H1 (cell line): ENCODE results near the gene SLC25A21. TPM values are rescaled to one million over a fixed set of nuclear protein-coding genes. Genes with fewer than 3 reads are reported as not detected.
A peak's percentile ranks its signal among the peaks of the same experiment; 100 is the strongest.

Experiments used
- CTCF ChIA-PET: fragments of 300-600 bp; sonication (Branson Sonifier 250); formaldehyde crosslinking; loops from one replicate; lab custom pipeline; 2021; ENCODE audit not compliant: partially characterized antibody; lab: Charles Lee
- POLR2A ChIA-PET: fragments of 300-600 bp; sonication (Branson Sonifier 250); formaldehyde crosslinking; loops from one replicate; lab custom pipeline; 2021; ENCODE audit warnings: inconsistent platforms; ENCODE audit not compliant: partially characterized antibody; lab: Charles Lee
- DNase-seq, 2 experiments: peaks; one replicate each; pipeline versions ENCODE4 v3.0.0 to v3.0.0-alpha.2; 2010 to 2022; ENCODE audit warnings: low spot score in 2 of 2, low read depth in 1 of 2, mixed read lengths in 1 of 2
- FAIRE-seq: peaks from 2 replicates; lab custom pipeline; 2011; peaks lifted over from hg19 to GRCh38; lab: Jason Lieb, UNC
- H2AFZ ChIP-seq: 2 replicates; pipeline ENCODE4 v1.8.1; 2012; ENCODE audit warnings: low read length, inconsistent platforms
- H2AK5ac ChIP-seq: 2 replicates; pipeline ENCODE4 v1.6.1; 2013; ENCODE audit warnings: low read depth, low read length
- H2BK120ac ChIP-seq: replicated peaks from 2 replicates; pipeline ENCODE3; 2013; ENCODE audit warnings: low read depth, low read length, inconsistent platforms
- H2BK12ac ChIP-seq: 2 replicates; pipeline ENCODE4 v1.6.1; 2013; ENCODE audit warnings: low read depth, low read length
- H2BK15ac ChIP-seq: 2 replicates; pipeline ENCODE4 v1.6.1; 2013; ENCODE audit warnings: low read length
- H2BK20ac ChIP-seq: 2 replicates; pipeline ENCODE4 v1.6.1; 2013; ENCODE audit warnings: low read length
- H2BK5ac ChIP-seq: 2 replicates; pipeline ENCODE4 v1.6.1; 2013; ENCODE audit warnings: low read depth, low read length
- H3K14ac ChIP-seq: 2 replicates; pipeline ENCODE4 v1.6.1; 2013; ENCODE audit warnings: inconsistent platforms; ENCODE audit not compliant: insufficient read length
- H3K18ac ChIP-seq: 2 replicates; pipeline ENCODE4 v1.6.1; 2013; ENCODE audit warnings: low read length; ENCODE audit errors: extremely low read depth
- H3K23ac ChIP-seq: 2 replicates; pipeline ENCODE4 v1.6.1; 2013; ENCODE audit warnings: inconsistent platforms; ENCODE audit not compliant: insufficient read length
- H3K23me2 ChIP-seq: 2 replicates; pipeline ENCODE4 v1.6.1; 2013; ENCODE audit warnings: low read depth, low read length
- H3K27ac ChIP-seq: 2 replicates; pipeline ENCODE4 v1.6.1; 2011; ENCODE audit warnings: low read depth, low read length, inconsistent platforms
- H3K27me3 ChIP-seq, 4 experiments: replicated peaks in 1 of 4; 1 replicate in 1 of 4; 2 replicates in 3 of 4; pipeline versions ENCODE4 v1.6.1 to v1.8.1; 2011 to 2013; ENCODE audit warnings: low read length in 3 of 4, mild to moderate bottlenecking in 3 of 4, inconsistent platforms in 2 of 4, mixed read lengths in 2 of 4, moderate library complexity in 1 of 4; ENCODE audit not compliant: control insufficient read depth in 3 of 4, insufficient read depth in 3 of 4; ENCODE audit errors: extremely low read depth in 1 of 4
- H3K36me3 ChIP-seq, 4 experiments: 2 replicates each; pipeline versions ENCODE4 v1.6.1 to v1.8.1; 2011 to 2013; ENCODE audit warnings: mild to moderate bottlenecking in 4 of 4, low read length in 3 of 4, moderate library complexity in 2 of 4, control low read depth in 1 of 4, inconsistent platforms in 1 of 4; ENCODE audit not compliant: insufficient read depth in 4 of 4, control insufficient read depth in 2 of 4
- H3K4ac ChIP-seq: replicated peaks from 2 replicates; pipeline ENCODE3; 2013; ENCODE audit warnings: low read length, low read depth, mixed read lengths, inconsistent platforms; ENCODE audit not compliant: insufficient read length
- H3K4me1 ChIP-seq, 4 experiments: replicated peaks in 1 of 4; 1 replicate in 1 of 4; 2 replicates in 3 of 4; pipeline versions ENCODE4 v1.6.1 to v1.8.1; 2011 to 2013; ENCODE audit warnings: low read length in 3 of 4, inconsistent platforms in 2 of 4, mixed read lengths in 1 of 4; ENCODE audit not compliant: insufficient read depth in 4 of 4, control insufficient read depth in 3 of 4
- H3K4me2 ChIP-seq, 2 experiments: 2 replicates each; pipeline versions ENCODE4 v1.6.1 to v1.8.1; 2011 to 2013; ENCODE audit warnings: low read depth in 2 of 2, low read length in 2 of 2, control low read depth in 1 of 2, inconsistent platforms in 1 of 2, mild to moderate bottlenecking in 1 of 2; ENCODE audit not compliant: insufficient read depth in 1 of 2
- H3K4me3 ChIP-seq, 4 experiments: fragments of 200-600, 300-600 bp in 1 of 4; sonication (generic), shearing (Covaris generic), sonication (Bioruptor Twin) in 1 of 4; 2 replicates each; pipeline versions ENCODE4 v1.5.1 to v1.8.1; 2011 to 2016; ENCODE audit warnings: low read length in 4 of 4, low read depth in 3 of 4, control low read depth in 2 of 4, inconsistent platforms in 2 of 4, mild to moderate bottlenecking in 2 of 4, mixed read lengths in 1 of 4, moderate library complexity in 1 of 4; ENCODE audit not compliant: insufficient read depth in 2 of 4; ENCODE audit errors: extremely low read depth in 1 of 4
- H3K56ac ChIP-seq: replicated peaks from 2 replicates; pipeline ENCODE3; 2013; ENCODE audit warnings: low read depth, mild to moderate bottlenecking, mixed read lengths, low read length, inconsistent platforms; ENCODE audit not compliant: insufficient read length
- H3K79me1 ChIP-seq: 2 replicates; pipeline ENCODE4 v1.6.1; 2013; ENCODE audit warnings: low read depth, low read length, control low read depth
- H3K79me2 ChIP-seq, 2 experiments: 2 replicates each; pipeline versions ENCODE4 v1.6.1 to v1.8.1; 2012 to 2013; ENCODE audit warnings: low read length in 2 of 2, mild to moderate bottlenecking in 2 of 2, inconsistent platforms in 1 of 2; ENCODE audit not compliant: insufficient read depth in 2 of 2, control insufficient read depth in 1 of 2
- H3K9ac ChIP-seq, 4 experiments: replicated peaks in 1 of 4; 1 replicate in 1 of 4; 2 replicates in 3 of 4; pipeline versions ENCODE4 v1.6.1 to v1.8.1; 2011 to 2013; ENCODE audit warnings: low read depth in 3 of 4, low read length in 3 of 4, control low read depth in 2 of 4, mild to moderate bottlenecking in 2 of 4, moderate library complexity in 2 of 4, inconsistent platforms in 1 of 4; ENCODE audit errors: extremely low read depth in 1 of 4
- H3K9me3 ChIP-seq, 2 experiments: 2 replicates each; pipeline versions ENCODE4 v1.6.1 to v1.8.1; 2012 to 2013; ENCODE audit warnings: mild to moderate bottlenecking in 2 of 2, moderate library complexity in 2 of 2, control low read depth in 1 of 2, inconsistent platforms in 1 of 2, low read depth in 1 of 2, low read length in 1 of 2, mixed read lengths in 1 of 2; ENCODE audit not compliant: insufficient read depth in 2 of 2
- H4K20me1 ChIP-seq, 2 experiments: replicated peaks in 1 of 2; 2 replicates each; pipeline versions ENCODE3 to v1.8.1; 2011 to 2013; ENCODE audit warnings: inconsistent platforms in 2 of 2, low read length in 2 of 2, mild to moderate bottlenecking in 1 of 2; ENCODE audit not compliant: insufficient read depth in 2 of 2, control insufficient read depth in 1 of 2
- H4K5ac ChIP-seq: 2 replicates; pipeline ENCODE4 v1.6.1; 2013; ENCODE audit warnings: low read length, low read depth, mixed read lengths, inconsistent platforms; ENCODE audit not compliant: insufficient read length
- H4K8ac ChIP-seq: 2 replicates; pipeline ENCODE4 v1.8.0; 2013; ENCODE audit warnings: mild to moderate bottlenecking, moderate library complexity, low read length, inconsistent platforms; ENCODE audit not compliant: insufficient read depth; ENCODE audit errors: extremely low read depth
- H4K91ac ChIP-seq: replicated peaks from 2 replicates; pipeline ENCODE3; 2013; ENCODE audit warnings: low read length, mixed read lengths, inconsistent platforms; ENCODE audit not compliant: insufficient read length
- EZH2 ChIP-seq: fragments of 200-600 bp; sonication (generic); IDR thresholded peaks from 2 replicates; pipeline ENCODE4 v1.7.1; 2012; ENCODE audit warnings: low read depth, mild to moderate bottlenecking, moderate library complexity, low read length, inconsistent platforms; ENCODE audit not compliant: severe bottlenecking
- WGBS, 2 experiments: shearing (Covaris generic) in 1 of 2; methylation state at CpG; one replicate each; pipeline versions ENCODE4 v1.1.6 to v1.1.7; 2013 to 2015; ENCODE audit warnings: low lambda C conversion rate in 2 of 2, mixed read lengths in 2 of 2, inconsistent platforms in 1 of 2, low coverage in 1 of 2, missing lambda C conversion rate in 1 of 2; ENCODE audit not compliant: insufficient replicate concordance in 2 of 2, insufficient coverage in 1 of 2, insufficient read length in 1 of 2; ENCODE audit errors: extremely low coverage in 1 of 2, missing lambda C conversion rate in 1 of 2; 5-methylcytosine and 5-hydroxymethylcytosine counted together
- polyA plus RNA-seq, 7 experiments: library from polyadenylated mRNA; depleted of rRNA in 3 of 7; stranded (reverse) in 5 of 7; unstranded in 2 of 7; fragments of >200 nt in 5 of 7; fragments of 200-250 nt in 2 of 7; gene quantifications; 1 replicate in 5 of 7; 2 replicates in 1 of 7; 4 replicates in 1 of 7; pipeline versions ENCODE4 v1.2.1 to v1.2.3, GENCODE V29; 2011 to 2013; ENCODE audit warnings: missing spikeins in 2 of 7, mixed read lengths in 2 of 7
- total RNA-seq: library from RNA; stranded (reverse); fragmentation: NEBNext Ultra II Directional; extraction: Animal tissue kit (Norgen Biotek cat#: 25700); gene quantifications from 2 replicates; pipeline ENCODE4 v1.2.1, GENCODE V29; 2021
- TF ChIP-seq, protein P1 (sequence below): IDR thresholded peaks from 2 replicates; pipeline ENCODE4 v1.6.1; 2011; ENCODE audit warnings: low read depth, mild to moderate bottlenecking, low read length; ENCODE audit not compliant: insufficient read depth

SLC25A21 gene
- total and polyA plus RNA-seq, 2 of the 8 experiments (the other 6 are each of a cell fraction or from before 2014, with no cell fraction given), result 6.9 to 15.7 TPM

DNA sequence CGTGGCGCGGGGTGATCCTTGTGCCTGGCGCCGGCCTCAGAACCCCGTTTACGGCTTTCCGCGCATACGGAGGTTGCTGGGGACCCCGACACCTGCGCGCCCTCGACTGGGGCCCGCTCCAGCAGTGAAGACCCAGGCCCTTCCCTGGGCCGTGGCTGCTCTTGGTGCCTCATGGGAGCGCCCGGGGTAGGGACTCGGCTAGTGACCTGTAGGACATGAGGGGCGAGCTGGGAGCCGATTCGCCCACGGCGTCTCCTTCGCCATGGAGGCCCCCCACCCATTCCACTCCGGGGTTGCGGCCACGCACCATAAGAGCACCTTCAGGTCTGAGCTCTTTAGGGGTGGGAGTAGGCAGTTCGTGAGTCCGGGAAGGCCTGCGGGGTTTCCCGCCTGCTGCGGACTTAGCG, 525.0 kb downstream of the SLC25A21 start:
- peaks cover 2 to 9% of the 10 kb centered on the region in 2 experiments for H4K20me1 ChIP-seq
- no peak overlapping the region for H2BK120ac ChIP-seq
- no peaks in the 10 kb centered on the region for H3K9me3 ChIP-seq
- H4K8ac ChIP-seq, result peak overlapping the region; percentile 77
- H3K18ac ChIP-seq, result no peak overlapping the region
- H3K79me1 ChIP-seq, result peaks cover 2% of the 10 kb centered on the region; the same call in 1 of the 2 replicates
- H3K56ac ChIP-seq, result no peak overlapping the region
- no peaks in the 10 kb centered on the region for H3K79me2 ChIP-seq
- H3K4me2 ChIP-seq, result peak overlapping the region; percentile 73 to 93
- H3K27me3 ChIP-seq, result peaks cover 66 to 78% (median 75%) of the 10 kb centered on the region in 4 experiments
- H3K23me2 ChIP-seq, result peaks cover 11% of the 10 kb centered on the region; the same call in 1 of the 2 replicates
- no peak overlapping the region for H3K4ac ChIP-seq
- H3K4me3 ChIP-seq, result peak overlapping the region; percentile 19 to 64 (median 57); a peak in 7 of 8 replicates
- no peak for DNase-seq
- H2BK15ac ChIP-seq, result no peak overlapping the region
- no peak for FAIRE-seq
- H2BK5ac ChIP-seq, result no peak overlapping the region
- no peak overlapping the region for H3K27ac ChIP-seq
- no peak overlapping the region for H3K14ac ChIP-seq
- no peak overlapping the region for H4K91ac ChIP-seq
- no peak overlapping the region for H3K9ac ChIP-seq
- H2BK20ac ChIP-seq, result no peak overlapping the region
- H2AK5ac ChIP-seq, result no peak overlapping the region
- H2BK12ac ChIP-seq, result no peak overlapping the region
- peaks cover 0 to 15% (median 7%) of the 10 kb centered on the region in 4 experiments; a peak in 6 of 7 replicates for H3K4me1 ChIP-seq
- CTCF ChIA-PET, result interaction anchor here (0.7 to 11.6 kb wide), 31 partner anchors 8 to 507 kb away, joined by 3 to 132 read pairs (median 6); partner anchors contain the start of genes NKX2-8 and PAX9
- POLR2A ChIA-PET, result interaction anchor here (1.3 kb wide), 2 partner anchors 10 to 132 kb away, joined by 3 read pairs; no protein-coding TSS in a partner anchor
- no peaks in the 10 kb centered on the region for H3K36me3 ChIP-seq
- whole genome bisulfite sequencing, 2 experiments, result 2% methylated on average over 34 of the region's 34 CpGs; no CpG with 5 or more reads in 1 of the 2 experiments
- no peak overlapping the region for H4K5ac ChIP-seq
- TF ChIP-seq EZH2, result peak; percentile 85
- TF ChIP-seq, protein P1, sequence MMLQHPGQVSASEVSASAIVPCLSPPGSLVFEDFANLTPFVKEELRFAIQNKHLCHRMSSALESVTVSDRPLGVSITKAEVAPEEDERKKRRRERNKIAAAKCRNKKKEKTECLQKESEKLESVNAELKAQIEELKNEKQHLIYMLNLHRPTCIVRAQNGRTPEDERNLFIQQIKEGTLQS, result no peak
- H3K23ac ChIP-seq, result no peak overlapping the region
- H2AFZ ChIP-seq, result peak overlapping the region; percentile 65; the same call in 1 of the 2 replicates
